Tibial nerve (tissue), 4 donors: Measurements from ENCODE around the gene EFCAB11.

ENCODE experiments used
- CTCF ChIP-seq, 5 experiments: fragments of 200-600 bp in 3 of 5; fragments of 450-650 bp in 2 of 5; sonication (generic) in 3 of 5; IDR thresholded peaks; one replicate each; pipeline ENCODE4 v1.5.1; 2016 to 2019; ENCODE audit warnings: antibody characterized with exemption in 5 of 5, mild to moderate bottlenecking in 3 of 5, moderate library complexity in 2 of 5
- EP300 ChIP-seq, 2 donors: sonication (generic); formaldehyde crosslinking; IDR thresholded peaks; one replicate each; pipeline ENCODE4 v1.6.1; 2017; ENCODE audit warnings: antibody characterized with exemption in 2 of 2, mild to moderate bottlenecking in 1 of 2

GRCh38 chr14:89811954-89812575 lies 142.5 kb downstream of the EFCAB11 start:
- no peak for TF ChIP-seq EP300 (IDR thresholded peaks at IDR 0.05)
- no peak for TF ChIP-seq CTCF (IDR thresholded peaks at IDR 0.05)
